HCT116 (cell line): Measurements from ENCODE around the gene BLOC1S2.

Experiments
- CEBPB ChIP-seq: IDR thresholded peaks from 2 replicates; pipeline ENCODE4 v1.6.1; 2012; ENCODE audit warnings: low read depth
- EZH2 ChIP-seq: fragments of 200-600 bp; sonication (generic); IDR thresholded peaks from 2 replicates; pipeline ENCODE4 v1.6.1; 2017; ENCODE audit warnings: antibody characterized with exemption, mixed run types
- EZH2phosphoT487 ChIP-seq: fragments of 200-600 bp; IDR thresholded peaks from 2 replicates; pipeline ENCODE4 v1.6.1; 2018; ENCODE audit warnings: antibody characterized with exemption, borderline replicate concordance
- POLR2A ChIP-seq: IDR thresholded peaks from 2 replicates; pipeline ENCODE4 v1.7.0; 2011; ENCODE audit warnings: borderline replicate concordance; ENCODE audit not compliant: insufficient read depth, insufficient read length; ENCODE audit errors: extremely low read depth
- POLR2AphosphoS5 ChIP-seq: IDR thresholded peaks from 2 replicates; pipeline ENCODE4 v1.6.1; 2011; ENCODE audit warnings: mild to moderate bottlenecking, low read depth, low read length, moderate library complexity
- SP1 ChIP-seq: IDR thresholded peaks from 2 replicates; pipeline ENCODE4 v1.6.1; 2012; ENCODE audit warnings: low read depth
- SRF ChIP-seq: IDR thresholded peaks from 2 replicates; pipeline ENCODE4 v1.6.1; 2012; ENCODE audit warnings: low read depth
- ZNF274 ChIP-seq: fragments of 200-500 bp; sonication (Bioruptor generic); IDR thresholded peaks from 2 replicates; pipeline ENCODE4 v1.6.1; 2014; ENCODE audit warnings: mild to moderate bottlenecking, low read depth, low read length, inconsistent platforms
- TF ChIP-seq, protein P1 (sequence below), 3 experiments: fragments of 200-600 bp in 1 of 3; sonication (generic) in 1 of 3; IDR thresholded peaks in 2 of 3; conservative IDR thresholded peaks in 1 of 3; 2 replicates each; pipeline ENCODE4 v1.5.1; 2012 to 2017; ENCODE audit warnings: low read depth in 2 of 3, low read length in 2 of 3, antibody characterized with exemption in 1 of 3, borderline replicate concordance in 1 of 3, control low read depth in 1 of 3, mild to moderate bottlenecking in 1 of 3, mixed read lengths in 1 of 3, mixed run types in 1 of 3, moderate library complexity in 1 of 3; ENCODE audit not compliant: insufficient read depth in 1 of 3
- TF ChIP-seq, protein P2 (sequence below): IDR thresholded peaks from 2 replicates; pipeline ENCODE4 v1.6.1; 2012; ENCODE audit warnings: low read depth

DNA sequence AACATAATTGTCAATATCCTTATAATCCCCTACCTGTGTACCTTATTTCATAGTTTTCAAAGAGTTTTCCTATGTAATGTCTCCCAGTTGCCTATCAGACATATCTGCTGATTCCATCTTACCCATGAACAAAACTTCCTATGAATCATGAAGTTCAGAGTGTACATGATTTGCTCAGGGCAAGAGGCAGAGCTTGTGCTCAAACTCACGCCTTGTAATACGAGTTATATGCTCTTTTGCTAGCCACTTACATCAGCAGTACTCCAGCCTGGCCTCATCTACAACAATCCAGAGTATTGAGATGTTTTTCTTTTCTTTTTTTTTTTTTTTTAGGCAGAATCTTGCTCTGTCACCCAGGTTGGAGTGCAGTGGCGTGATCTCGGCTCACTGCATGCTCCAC, 31.7 kb upstream of the BLOC1S2 start:
- TF ChIP-seq, protein P1, sequence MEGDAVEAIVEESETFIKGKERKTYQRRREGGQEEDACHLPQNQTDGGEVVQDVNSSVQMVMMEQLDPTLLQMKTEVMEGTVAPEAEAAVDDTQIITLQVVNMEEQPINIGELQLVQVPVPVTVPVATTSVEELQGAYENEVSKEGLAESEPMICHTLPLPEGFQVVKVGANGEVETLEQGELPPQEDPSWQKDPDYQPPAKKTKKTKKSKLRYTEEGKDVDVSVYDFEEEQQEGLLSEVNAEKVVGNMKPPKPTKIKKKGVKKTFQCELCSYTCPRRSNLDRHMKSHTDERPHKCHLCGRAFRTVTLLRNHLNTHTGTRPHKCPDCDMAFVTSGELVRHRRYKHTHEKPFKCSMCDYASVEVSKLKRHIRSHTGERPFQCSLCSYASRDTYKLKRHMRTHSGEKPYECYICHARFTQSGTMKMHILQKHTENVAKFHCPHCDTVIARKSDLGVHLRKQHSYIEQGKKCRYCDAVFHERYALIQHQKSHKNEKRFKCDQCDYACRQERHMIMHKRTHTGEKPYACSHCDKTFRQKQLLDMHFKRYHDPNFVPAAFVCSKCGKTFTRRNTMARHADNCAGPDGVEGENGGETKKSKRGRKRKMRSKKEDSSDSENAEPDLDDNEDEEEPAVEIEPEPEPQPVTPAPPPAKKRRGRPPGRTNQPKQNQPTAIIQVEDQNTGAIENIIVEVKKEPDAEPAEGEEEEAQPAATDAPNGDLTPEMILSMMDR (IDR thresholded peaks at IDR 0.05 in 2 of 3, conservative IDR thresholded peaks at IDR 0.05 in 1 of 3; ENCODE audit: borderline replicate concordance in 1 of 3, insufficient read depth in 1 of 3, low read depth in 2 of 3, low read length in 2 of 3), result no peak
- TF ChIP-seq EZH2 (no peak), CEBPB (no peak), POLR2A (no peak), ZNF274 (no peak), SP1 (no peak), SRF (no peak), POLR2AphosphoS5 (no peak), EZH2phosphoT487 (no peak)
- TF ChIP-seq, protein P2, sequence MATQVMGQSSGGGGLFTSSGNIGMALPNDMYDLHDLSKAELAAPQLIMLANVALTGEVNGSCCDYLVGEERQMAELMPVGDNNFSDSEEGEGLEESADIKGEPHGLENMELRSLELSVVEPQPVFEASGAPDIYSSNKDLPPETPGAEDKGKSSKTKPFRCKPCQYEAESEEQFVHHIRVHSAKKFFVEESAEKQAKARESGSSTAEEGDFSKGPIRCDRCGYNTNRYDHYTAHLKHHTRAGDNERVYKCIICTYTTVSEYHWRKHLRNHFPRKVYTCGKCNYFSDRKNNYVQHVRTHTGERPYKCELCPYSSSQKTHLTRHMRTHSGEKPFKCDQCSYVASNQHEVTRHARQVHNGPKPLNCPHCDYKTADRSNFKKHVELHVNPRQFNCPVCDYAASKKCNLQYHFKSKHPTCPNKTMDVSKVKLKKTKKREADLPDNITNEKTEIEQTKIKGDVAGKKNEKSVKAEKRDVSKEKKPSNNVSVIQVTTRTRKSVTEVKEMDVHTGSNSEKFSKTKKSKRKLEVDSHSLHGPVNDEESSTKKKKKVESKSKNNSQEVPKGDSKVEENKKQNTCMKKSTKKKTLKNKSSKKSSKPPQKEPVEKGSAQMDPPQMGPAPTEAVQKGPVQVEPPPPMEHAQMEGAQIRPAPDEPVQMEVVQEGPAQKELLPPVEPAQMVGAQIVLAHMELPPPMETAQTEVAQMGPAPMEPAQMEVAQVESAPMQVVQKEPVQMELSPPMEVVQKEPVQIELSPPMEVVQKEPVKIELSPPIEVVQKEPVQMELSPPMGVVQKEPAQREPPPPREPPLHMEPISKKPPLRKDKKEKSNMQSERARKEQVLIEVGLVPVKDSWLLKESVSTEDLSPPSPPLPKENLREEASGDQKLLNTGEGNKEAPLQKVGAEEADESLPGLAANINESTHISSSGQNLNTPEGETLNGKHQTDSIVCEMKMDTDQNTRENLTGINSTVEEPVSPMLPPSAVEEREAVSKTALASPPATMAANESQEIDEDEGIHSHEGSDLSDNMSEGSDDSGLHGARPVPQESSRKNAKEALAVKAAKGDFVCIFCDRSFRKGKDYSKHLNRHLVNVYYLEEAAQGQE, result no peak
